ENCODE data around the gene MRPL38.

The MRPL38 gene

DNA sequence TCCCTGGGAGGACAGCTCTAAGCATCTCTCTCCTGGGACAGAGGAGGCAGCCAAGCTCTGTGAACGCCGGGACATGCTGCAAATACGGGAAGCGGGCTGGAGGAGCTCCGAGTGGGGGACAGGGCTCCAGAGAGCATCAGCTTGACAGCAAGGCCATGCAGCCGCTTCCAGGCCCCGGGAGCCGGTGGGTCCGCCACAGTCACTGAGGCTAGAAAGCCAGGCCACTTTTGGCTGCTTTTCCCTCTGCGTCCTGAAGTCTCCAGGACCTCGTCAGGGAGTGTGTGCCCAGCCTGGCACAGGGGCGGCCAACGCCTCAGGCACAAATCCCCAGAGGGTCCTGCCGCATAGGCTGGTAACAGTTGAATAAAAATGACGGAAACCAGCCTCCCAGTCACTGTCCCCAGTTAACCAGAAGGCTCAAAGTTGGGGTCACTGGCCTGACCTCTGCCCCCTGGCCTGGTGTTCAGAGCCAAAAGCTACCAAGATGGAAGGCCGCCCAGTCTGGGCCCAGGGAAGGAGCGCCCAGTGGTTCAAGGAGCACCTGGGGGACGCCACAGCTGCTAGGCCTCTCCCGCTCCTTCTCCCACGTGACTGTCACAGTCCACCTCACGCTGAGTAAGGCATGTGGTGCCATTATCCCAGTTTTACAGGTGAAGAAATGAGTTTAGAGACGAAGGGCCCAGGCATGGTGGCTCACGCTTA, 4.8 kb downstream of the MRPL38 start:
- no peak overlapping the region for H3K27ac ChIP-seq
- TF ChIP-seq, protein P1, sequence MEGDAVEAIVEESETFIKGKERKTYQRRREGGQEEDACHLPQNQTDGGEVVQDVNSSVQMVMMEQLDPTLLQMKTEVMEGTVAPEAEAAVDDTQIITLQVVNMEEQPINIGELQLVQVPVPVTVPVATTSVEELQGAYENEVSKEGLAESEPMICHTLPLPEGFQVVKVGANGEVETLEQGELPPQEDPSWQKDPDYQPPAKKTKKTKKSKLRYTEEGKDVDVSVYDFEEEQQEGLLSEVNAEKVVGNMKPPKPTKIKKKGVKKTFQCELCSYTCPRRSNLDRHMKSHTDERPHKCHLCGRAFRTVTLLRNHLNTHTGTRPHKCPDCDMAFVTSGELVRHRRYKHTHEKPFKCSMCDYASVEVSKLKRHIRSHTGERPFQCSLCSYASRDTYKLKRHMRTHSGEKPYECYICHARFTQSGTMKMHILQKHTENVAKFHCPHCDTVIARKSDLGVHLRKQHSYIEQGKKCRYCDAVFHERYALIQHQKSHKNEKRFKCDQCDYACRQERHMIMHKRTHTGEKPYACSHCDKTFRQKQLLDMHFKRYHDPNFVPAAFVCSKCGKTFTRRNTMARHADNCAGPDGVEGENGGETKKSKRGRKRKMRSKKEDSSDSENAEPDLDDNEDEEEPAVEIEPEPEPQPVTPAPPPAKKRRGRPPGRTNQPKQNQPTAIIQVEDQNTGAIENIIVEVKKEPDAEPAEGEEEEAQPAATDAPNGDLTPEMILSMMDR (conservative IDR thresholded peaks at IDR 0.05): no peak

GRCh38 chr17:75899353-75899752, 5.3 kb downstream of the MRPL38 start:
- H3K27ac ChIP-seq: no peak overlapping the region
- TF ChIP-seq, protein P1 (conservative IDR thresholded peaks at IDR 0.05): no peak

- H3K27ac ChIP-seq: no peak overlapping the region
- TF ChIP-seq, protein P1 (conservative IDR thresholded peaks at IDR 0.05): no peak
Observed at GRCh38 chr17:75898791-75899190, 5.9 kb downstream of the MRPL38 start.

- TF ChIP-seq, protein P1 (conservative IDR thresholded peaks at IDR 0.05): no peak
- H3K27ac ChIP-seq: peak overlapping the region; percentile 96
Observed at GRCh38 chr17:75898065-75898464, 6.6 kb downstream of the MRPL38 start.

DNA sequence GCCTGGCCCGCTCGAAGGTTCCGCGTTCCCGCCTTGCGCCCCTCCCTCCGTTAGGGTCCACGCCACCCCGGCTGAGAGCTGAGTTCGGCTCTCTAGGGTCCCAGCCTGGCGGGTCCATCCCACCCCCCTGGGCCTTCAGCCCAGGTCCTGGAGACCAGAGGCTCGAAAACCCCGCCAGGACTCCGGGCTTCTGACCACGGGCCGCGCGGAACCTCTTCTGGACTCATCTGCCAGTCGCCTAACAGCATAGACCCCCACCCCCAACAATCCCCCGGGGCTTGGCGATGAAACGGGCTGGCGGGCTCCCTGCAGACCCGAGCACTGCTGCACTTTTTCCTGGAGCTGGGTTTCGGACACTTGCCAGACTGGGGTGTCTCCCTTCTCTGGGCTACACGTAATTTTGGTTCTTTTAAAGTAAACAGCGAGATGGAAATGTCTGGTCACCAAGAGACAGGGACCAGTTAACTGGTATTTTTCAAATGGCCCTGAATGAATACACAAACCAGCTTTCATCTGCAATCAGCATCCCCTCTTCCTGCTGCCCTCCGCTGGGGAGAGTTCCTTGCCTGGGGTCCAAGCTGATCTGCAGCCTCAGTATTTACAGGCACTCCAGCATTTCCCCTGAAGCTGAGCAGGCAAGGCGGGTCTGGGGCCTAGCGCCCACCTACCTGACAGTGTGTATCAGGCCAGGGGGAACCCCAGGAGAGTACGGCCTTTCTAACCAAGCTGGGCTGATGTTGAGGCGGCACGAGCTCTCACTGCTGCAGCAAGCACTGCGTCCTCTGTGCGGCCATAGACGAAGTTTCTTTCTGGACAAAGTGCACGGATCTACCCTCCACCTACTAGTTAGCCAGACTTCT, 7.3 kb downstream of the MRPL38 start:
- TF ChIP-seq, protein P1 (conservative IDR thresholded peaks at IDR 0.05): no peak
- H3K27ac ChIP-seq: peak overlapping the region; percentile 96

- TF ChIP-seq, protein P1 (conservative IDR thresholded peaks at IDR 0.05): peak; percentile 57
Observed at GRCh38 chr17:75896415-75897159, 8.1 kb downstream of the MRPL38 start, which contains the start of gene TRIM65. TSS of gene TRIM65 (minus strand) at chr17:75896951. CDS start at chr17:75896937, 14 bp downstream.

More at GRCh38 chr17:75896415-75897159, 8.1 kb downstream of the MRPL38 start, which contains the start of gene TRIM65:
- peak within 1 kb of the TSS; percentile 96 for H3K27ac ChIP-seq
